ENCODE measurements around the gene CMTM1. TPM values are rescaled to one million over a fixed set of nuclear protein-coding genes. Genes with fewer than 3 reads are reported as not detected.

Gene CMTM1
- polyA plus RNA-seq, 1 donor from 2014 or later = 1.6 TPM

GRCh38 chr16:66568355-66568754 lies 2.1 kb downstream of the CMTM1 start:
- Histone ChIP-seq H2AFZ (ENCODE audit: low read depth, low read length) (no peak overlapping the region), H4K20me1 (ENCODE audit: insufficient read depth) (no peaks in the 10 kb centered on the region), H3K9me2 (ENCODE audit: insufficient read depth, low read length) (no peaks in the 10 kb centered on the region), H3K9me3 (ENCODE audit: low read length) (no peaks in the 10 kb centered on the region), H3K27ac (ENCODE audit: low read length) (no peak overlapping the region), H3F3A (ENCODE audit: insufficient read depth, low read length, poor library complexity, severe bottlenecking) (no peaks in the 10 kb centered on the region), H3K4me2 (ENCODE audit: low read length) (no peak overlapping the region), H3K36me3 (ENCODE audit: insufficient read depth, low read length) (no peaks in the 10 kb centered on the region), H3K79me2 (replicated peaks; ENCODE audit: insufficient read depth, low read length) (no peaks in the 10 kb centered on the region), H3K27me3 (ENCODE audit: insufficient read depth, low read depth, low read length) (no peaks in the 10 kb centered on the region), H3K4me3 (ENCODE audit: low read length) (no peak overlapping the region), H3K9ac (ENCODE audit: low read length) (no peak overlapping the region)
- TF ChIP-seq REST (IDR thresholded peaks at IDR 0.05; ENCODE audit: borderline replicate concordance) (no peak), EZH2 (IDR thresholded peaks at IDR 0.05; ENCODE audit: borderline replicate concordance, insufficient read depth, low read length, poor library complexity, severe bottlenecking) (no peak), MXI1 (conservative IDR thresholded peaks at IDR 0.05; ENCODE audit: poor library complexity, severe bottlenecking) (no peak), EP300 (conservative IDR thresholded peaks at IDR 0.05; ENCODE audit: poor library complexity, severe bottlenecking) (no peak), SMC3 (conservative IDR thresholded peaks at IDR 0.05; ENCODE audit: poor library complexity) (no peak), RAD21 (conservative IDR thresholded peaks at IDR 0.05) (no peak), POLR2AphosphoS5 (IDR thresholded peaks at IDR 0.05) (no peak), CTCF (IDR thresholded peaks at IDR 0.05; ENCODE audit: poor library complexity, severe bottlenecking) (no peak), TAF1 (IDR thresholded peaks at IDR 0.05; ENCODE audit: low read depth) (no peak)

GRCh38 chr16:66569131-66569530 lies 2.9 kb downstream of the CMTM1 start:
- no peak overlapping the region for H3K27ac ChIP-seq (ENCODE audit: low read length)
- no peak overlapping the region for H2AFZ ChIP-seq (ENCODE audit: low read depth, low read length)
- H3K9me3 ChIP-seq (ENCODE audit: low read length) = no peaks in the 10 kb centered on the region
- H3K9ac ChIP-seq (ENCODE audit: low read length) = no peak overlapping the region
- TF ChIP-seq POLR2AphosphoS5 (IDR thresholded peaks at IDR 0.05) (no peak), CTCF (IDR thresholded peaks at IDR 0.05; ENCODE audit: poor library complexity, severe bottlenecking) (no peak)
- H3K4me3 ChIP-seq (ENCODE audit: low read length) = no peak overlapping the region
- no peaks in the 10 kb centered on the region for H3K36me3 ChIP-seq (ENCODE audit: insufficient read depth, low read length)
- no peak overlapping the region for H3K4me2 ChIP-seq (ENCODE audit: low read length)
- no peaks in the 10 kb centered on the region for H3F3A ChIP-seq (ENCODE audit: insufficient read depth, low read length, poor library complexity, severe bottlenecking)
- no peaks in the 10 kb centered on the region for H3K79me2 ChIP-seq (replicated peaks; ENCODE audit: insufficient read depth, low read length)
- H4K20me1 ChIP-seq (ENCODE audit: insufficient read depth) = no peaks in the 10 kb centered on the region
- no peaks in the 10 kb centered on the region for H3K27me3 ChIP-seq (ENCODE audit: insufficient read depth, low read depth, low read length)
- no peaks in the 10 kb centered on the region for H3K9me2 ChIP-seq (ENCODE audit: insufficient read depth, low read length)
